GM21737 (cell line): ENCODE measurements around the gene LMO1.

Experiments used
- ATAC-seq: cut with Tn5 transposase; IDR thresholded peaks from one replicate; pipeline ENCODE4 v1.9.1; 2021; ENCODE audit warnings: mild to moderate bottlenecking, moderate library complexity; ENCODE audit not compliant: unreplicated experiment

Gene LMO1

GRCh38 chr11:8288824-8289491 lies 25.3 kb upstream of the LMO1 start:
- no peak for ATAC-seq

- ATAC-seq, result no peak
Measured at GRCh38 chr11:8288166-8288772, 24.6 kb upstream of the LMO1 start.

GRCh38 chr11:8287703-8288102 lies 24.0 kb upstream of the LMO1 start:
- ATAC-seq, result no peak

- no peak for ATAC-seq
Measured at GRCh38 chr11:8287297-8287696, 23.6 kb upstream of the LMO1 start.

GRCh38 chr11:8286886-8287285 lies 23.2 kb upstream of the LMO1 start:
- no peak for ATAC-seq

GRCh38 chr11:8285796-8286195 lies 22.1 kb upstream of the LMO1 start:
- no peak for ATAC-seq

GRCh38 chr11:8285228-8285627 lies 21.6 kb upstream of the LMO1 start:
- ATAC-seq, result no peak

GRCh38 chr11:8283465-8284230 lies 20.0 kb upstream of the LMO1 start:
- no peak for ATAC-seq

GRCh38 chr11:8283100-8283464 lies 19.4 kb upstream of the LMO1 start:
- ATAC-seq, result no peak

- no peak for ATAC-seq
Measured at GRCh38 chr11:8282631-8283030, 19.0 kb upstream of the LMO1 start.

GRCh38 chr11:8281266-8281665 lies 17.6 kb upstream of the LMO1 start:
- ATAC-seq, result no peak

- no peak for ATAC-seq
Measured at GRCh38 chr11:8277691-8278090, 14.0 kb upstream of the LMO1 start.

- no peak for ATAC-seq
Measured at GRCh38 chr11:8276528-8276927, 12.8 kb upstream of the LMO1 start.

GRCh38 chr11:8273287-8273686 lies 9.6 kb upstream of the LMO1 start:
- ATAC-seq, result no peak

GRCh38 chr11:8271106-8271886 lies 7.6 kb upstream of the LMO1 start:
- no peak for ATAC-seq

- no peak for ATAC-seq
Measured at GRCh38 chr11:8269636-8270035, 6.0 kb upstream of the LMO1 start.

GRCh38 chr11:8268530-8269400 lies 5.1 kb upstream of the LMO1 start:
- no peak for ATAC-seq

GRCh38 chr11:8267831-8268529 lies 4.3 kb upstream of the LMO1 start:
- no peak for ATAC-seq

GRCh38 chr11:8267280-8267679 lies 3.6 kb upstream of the LMO1 start:
- ATAC-seq, result no peak
